Erythroblast (primary cell): ENCODE data around the gene AMMECR1L.

ENCODE experiments used
- GATA1 ChIP-seq: IDR thresholded peaks from 2 replicates; pipeline ENCODE4 v1.6.1; 2011; ENCODE audit warnings: low read depth, mild to moderate bottlenecking, control low read depth, low read length, moderate library complexity
- POLR2A ChIP-seq: IDR thresholded peaks from 2 replicates; pipeline ENCODE4 v1.6.1; 2011; ENCODE audit warnings: mild to moderate bottlenecking, low read length

- TF ChIP-seq POLR2A, result no peak
- TF ChIP-seq GATA1, result no peak
These were observed 55.9 kb downstream of the AMMECR1L start for GRCh38 chr2:127829845-127830246.
